Posterior vena cava (tissue), 2 donors: ENCODE data around the gene FPR2. TPM values are rescaled to one million over a fixed set of nuclear protein-coding genes. Genes with fewer than 3 reads are reported as not detected.
A peak's percentile ranks its signal among the peaks of the same experiment; 100 is the strongest.

Experiments
- DNase-seq: peaks from one replicate; pipeline ENCODE4 v3.0.0-alpha.2; 2020; ENCODE audit warnings: low spot score
- intact Hi-C, 2 donors: fragments of 100-400 bp; cut with DNase I; formaldehyde crosslinking; loops; one replicate each; pipeline versions ENCODE4 v1.14.1 to v1.14.2; 2022 to 2023
- long read RNA-seq, 2 donors: library from polyadenylated mRNA; unstranded; transcript quantifications; one replicate each; pipeline ENCODE4 v2.0.0, GENCODE V29; 2020 to 2021
- total RNA-seq, 2 donors: library from RNA; stranded (reverse); fragmentation: NEBNext Ultra II Directional; extraction: Animal tissue kit (Norgen Biotek cat#: 25700); gene quantifications; one replicate each; pipeline ENCODE4 v1.2.1, GENCODE V29; 2021
- donor health status: DM: yes; HTN: yes; CAD: no.
- donor health status: DM: yes; HTN: yes; CAD: no.

Gene FPR2, protein sequence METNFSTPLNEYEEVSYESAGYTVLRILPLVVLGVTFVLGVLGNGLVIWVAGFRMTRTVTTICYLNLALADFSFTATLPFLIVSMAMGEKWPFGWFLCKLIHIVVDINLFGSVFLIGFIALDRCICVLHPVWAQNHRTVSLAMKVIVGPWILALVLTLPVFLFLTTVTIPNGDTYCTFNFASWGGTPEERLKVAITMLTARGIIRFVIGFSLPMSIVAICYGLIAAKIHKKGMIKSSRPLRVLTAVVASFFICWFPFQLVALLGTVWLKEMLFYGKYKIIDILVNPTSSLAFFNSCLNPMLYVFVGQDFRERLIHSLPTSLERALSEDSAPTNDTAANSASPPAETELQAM
- 1 to 10 TPM; 1.7 to 6.9 TPM for total RNA-seq
- long read RNA-seq, donor 1, partial matches to known transcripts = 0 of 2 reads
- long read RNA-seq, donor 1, other reads (novel, unspliced or antisense) = 0 of 2 reads
- long read RNA-seq, donor 2, partial matches to known transcripts = 0 of 2 reads
- long read RNA-seq, donor 2, other reads (novel, unspliced or antisense) = 0 of 2 reads

DNA sequence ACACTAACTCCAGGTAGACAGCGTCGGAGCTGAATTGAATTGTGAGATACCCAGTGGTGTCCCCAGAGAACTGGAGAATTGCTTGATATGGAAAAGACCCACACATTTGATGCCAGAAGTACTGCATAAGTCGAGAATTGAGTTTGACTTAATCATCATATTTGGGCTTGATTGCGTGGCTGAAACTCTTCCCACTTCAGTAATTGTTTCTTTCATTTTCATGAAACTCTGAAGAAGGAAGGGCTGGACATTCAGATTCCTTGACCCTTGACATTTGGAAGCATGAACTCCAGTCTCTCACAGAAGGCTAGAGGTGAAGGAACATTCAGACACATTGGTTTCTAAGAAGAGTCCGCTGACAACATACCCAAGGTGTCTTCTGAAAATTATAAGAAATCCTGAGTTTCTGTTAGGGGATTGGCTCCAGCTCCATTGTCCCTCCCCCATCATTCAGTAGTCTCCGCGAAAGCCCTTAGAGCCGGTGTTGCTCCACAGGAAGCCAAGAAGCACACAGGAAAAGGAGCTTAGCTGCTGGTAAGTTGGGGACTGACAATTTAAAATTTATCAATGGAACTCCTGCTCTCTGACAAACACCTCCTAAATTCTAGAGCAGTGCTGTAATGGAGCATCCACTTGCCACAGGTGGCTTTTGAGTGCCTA is at the start of gene FPR2:
FPR2 (plus strand) TSS at position 484 of the 660 bp plus-strand sequence. CDS start 7,479 bp downstream, outside the sequence.
- no peak for DNase-seq
- intact Hi-C loops = loop anchor here in 1 of 2 donors (1.0 kb wide), 1 partner anchor 45 kb away; no protein-coding TSS in a partner anchor

GRCh38 chr19:51711702-51712101 is 49.3 kb upstream of the FPR2 start:
- no peak for DNase-seq
- intact Hi-C loops = no loop called here

DNA sequence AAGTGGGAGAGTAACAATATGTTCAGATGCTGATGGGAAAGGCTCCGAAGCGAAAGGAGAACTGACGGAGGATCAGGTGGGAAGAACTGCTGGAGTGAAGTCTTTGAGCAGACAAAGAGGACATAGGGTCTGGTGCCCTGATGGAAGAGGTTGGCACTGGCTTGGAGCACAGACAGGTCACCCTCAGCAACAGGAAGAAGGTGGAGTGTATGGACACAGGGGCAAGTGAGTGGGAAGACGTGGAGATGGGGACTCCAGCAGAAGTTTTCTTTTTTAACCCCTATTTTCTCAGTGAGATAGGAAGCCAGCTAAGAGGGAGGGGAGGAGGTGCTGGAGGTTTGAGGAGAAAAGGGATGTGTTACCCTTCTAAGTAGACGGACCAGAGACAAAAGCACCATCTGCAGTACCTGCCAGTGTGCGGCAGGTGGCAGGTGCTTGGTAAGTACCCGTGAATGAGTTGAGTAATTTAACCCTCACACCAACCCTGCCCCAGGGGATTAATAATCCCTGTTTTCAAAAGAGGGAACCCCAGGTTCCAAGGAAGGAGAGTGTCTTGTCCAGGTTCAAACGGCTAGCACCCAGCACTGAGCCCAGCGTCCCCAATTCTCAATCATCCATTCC is 48.4 kb upstream of the FPR2 start:
- DNase-seq = no peak
- intact Hi-C loops = no loop called here

DNA sequence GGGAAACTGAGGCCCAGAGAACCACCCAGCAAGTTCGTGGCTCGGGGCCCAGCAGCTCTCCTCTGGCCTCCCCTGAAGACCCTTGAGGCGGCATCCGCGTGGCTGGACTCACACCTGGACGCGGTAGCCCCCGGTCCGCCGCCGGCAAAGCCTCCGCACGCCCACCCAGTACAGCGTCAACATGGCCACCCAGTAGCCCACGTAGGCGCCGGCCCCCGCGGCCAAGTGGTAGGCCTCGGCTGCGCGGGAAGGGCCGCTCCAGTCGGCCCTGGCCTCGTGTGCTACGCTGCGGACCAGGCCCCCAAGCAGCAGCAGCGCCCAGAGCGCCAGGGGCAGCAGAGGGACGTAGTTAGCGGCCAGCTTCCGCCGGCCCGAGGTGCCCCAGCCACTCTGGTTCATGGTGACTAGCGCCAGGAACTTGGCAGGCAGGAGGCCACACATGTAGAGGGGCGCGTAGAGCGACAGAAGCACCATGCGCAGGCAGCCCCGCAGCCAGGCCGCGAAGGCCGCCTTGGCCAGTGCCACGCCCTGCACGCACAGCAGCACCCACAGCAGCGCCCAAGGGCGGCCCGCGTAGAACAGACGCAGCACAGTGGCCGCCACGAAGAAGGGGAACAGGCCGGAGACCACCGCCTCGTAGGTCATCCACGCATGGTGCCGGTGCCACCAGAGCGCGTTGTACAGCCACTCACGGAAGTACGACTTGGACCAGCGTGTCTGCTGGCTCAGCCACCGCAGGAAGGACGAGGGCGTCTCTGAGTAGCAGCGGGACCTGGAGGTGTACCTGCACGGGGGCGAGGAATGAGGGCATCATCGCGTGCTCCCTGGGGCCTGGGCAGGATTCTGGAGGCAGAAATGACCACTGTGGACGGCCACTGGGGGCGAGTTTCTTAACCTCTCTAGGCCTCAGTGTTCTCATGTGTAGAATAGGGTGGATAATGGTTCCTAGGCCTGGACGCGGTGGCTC is 47.4 kb upstream of the FPR2 start:
- intact Hi-C loops = no loop called here
- DNase-seq = no peak

DNA sequence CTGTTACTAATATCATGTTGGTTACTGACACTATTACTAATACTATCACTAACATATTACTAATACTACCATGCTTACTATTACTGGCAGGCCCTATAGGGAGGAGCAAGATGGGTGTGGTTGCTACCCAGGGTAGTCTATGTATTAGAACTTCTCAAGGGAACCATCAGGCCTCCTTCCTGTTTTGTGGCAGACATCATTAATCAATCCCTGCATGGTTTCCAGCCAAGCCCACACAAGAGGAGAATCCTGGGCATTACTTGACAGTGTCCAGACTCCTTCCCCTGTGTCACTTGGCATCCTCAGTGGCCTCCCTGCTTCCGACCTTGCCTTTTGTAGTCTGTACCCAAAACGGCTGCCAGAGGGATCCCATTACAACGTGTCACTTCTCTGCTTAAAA is 46.1 kb upstream of the FPR2 start:
- intact Hi-C loops = no loop called here
- DNase-seq = no peak

DNA sequence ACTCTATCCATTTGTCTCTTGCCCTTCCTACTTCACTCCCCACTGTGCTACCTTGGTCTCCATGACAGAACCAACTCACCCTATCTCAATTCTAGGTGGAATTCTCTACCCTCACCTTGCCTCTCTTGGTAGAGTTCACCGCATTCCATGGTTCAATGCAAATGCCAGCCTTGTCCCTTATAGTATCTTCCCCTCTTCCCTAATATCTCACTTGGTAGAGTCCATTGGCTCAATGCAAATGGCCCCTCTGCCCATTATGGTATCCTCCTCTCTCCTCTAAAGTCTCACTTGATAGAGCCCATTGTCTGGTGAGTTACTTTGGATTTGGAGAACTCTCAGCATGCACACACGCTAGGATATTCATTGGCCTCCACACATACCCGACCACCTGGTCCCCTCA is 45.1 kb upstream of the FPR2 start:
- intact Hi-C loops = loop anchor here in 1 of 2 donors (1.0 kb wide), 1 partner anchor 44 kb away; no protein-coding TSS in a partner anchor
- DNase-seq = no peak

- no peak for DNase-seq
- intact Hi-C loops = loop anchor here in 1 of 2 donors (1.0 kb wide), 1 partner anchor 43 kb away; no protein-coding TSS in a partner anchor
These were observed 44.1 kb upstream of the FPR2 start for GRCh38 chr19:51716925-51717324.

DNA sequence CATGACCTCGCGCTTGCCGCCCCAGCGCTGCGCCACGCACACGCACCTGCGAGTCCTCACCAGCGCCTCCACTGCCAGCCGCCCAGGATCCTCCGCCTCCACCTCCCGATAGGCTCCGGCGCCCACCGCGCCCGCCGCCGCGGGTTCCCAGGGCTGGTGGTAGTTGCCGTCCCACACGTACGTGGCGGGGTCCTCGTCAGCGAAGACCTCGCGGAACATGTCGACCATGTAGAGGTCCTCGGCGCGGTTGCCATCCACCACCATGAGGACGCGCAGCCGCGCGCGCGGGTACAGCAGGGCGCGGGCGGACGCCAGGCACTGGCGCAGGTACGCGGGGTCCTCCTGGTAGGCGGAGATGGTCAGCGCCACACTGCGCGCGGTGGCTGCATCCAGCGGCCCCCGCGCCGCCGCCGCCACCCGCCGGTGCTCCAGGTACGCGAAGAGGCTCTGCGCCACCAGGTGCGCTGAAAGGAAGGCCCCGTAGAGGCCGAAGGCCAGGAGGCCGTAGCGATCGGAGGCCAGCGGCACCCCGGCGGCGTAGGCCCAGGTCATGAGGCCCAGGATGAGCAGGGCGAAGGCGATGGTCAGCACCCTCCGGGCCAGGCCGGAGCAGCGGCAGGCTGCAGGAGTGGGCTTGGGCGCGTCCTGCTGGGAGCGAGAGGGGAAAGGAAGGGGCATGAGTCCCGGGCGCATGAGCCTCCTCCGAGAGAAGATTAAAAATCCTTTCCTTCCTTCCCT is 41.6 kb upstream of the FPR2 start:
- intact Hi-C loops = no loop called here
- no peak for DNase-seq

- intact Hi-C loops = no loop called here
- DNase-seq = no peak
These were observed 39.1 kb upstream of the FPR2 start for GRCh38 chr19:51721905-51722304.

- DNase-seq = no peak
- intact Hi-C loops = no loop called here
These were observed 38.5 kb upstream of the FPR2 start for GRCh38 chr19:51722492-51722891.

DNA sequence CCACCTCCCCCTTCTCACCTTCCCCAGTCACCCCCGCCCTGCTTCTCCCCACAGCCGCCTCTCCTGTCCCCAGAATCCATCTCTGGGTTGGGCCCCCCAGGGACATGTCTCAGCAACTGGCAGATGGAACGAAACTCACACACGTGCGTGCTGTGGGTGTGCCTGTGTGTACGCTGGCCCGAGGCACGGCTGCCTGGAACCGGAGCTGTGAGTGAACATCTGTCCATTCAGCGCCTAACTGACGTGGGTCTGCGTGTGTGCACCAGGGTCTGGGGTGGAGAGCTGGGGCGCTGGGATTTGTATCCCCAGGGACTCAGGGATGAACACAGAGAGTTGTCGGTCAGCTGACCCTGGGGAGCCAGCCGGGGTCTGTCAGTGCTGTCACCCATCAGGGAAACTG is 36.4 kb upstream of the FPR2 start:
- DNase-seq = peak; percentile 85
- intact Hi-C loops = no loop called here

- intact Hi-C loops = no loop called here
- peak; percentile 86 for DNase-seq
These were observed 34.9 kb upstream of the FPR2 start for GRCh38 chr19:51726049-51726448.

- intact Hi-C loops = no loop called here
- DNase-seq = no peak
These were observed 33.6 kb upstream of the FPR2 start for GRCh38 chr19:51727349-51727880.

- no peak for DNase-seq
These were observed 31.2 kb upstream of the FPR2 start for GRCh38 chr19:51729781-51730180.

DNA sequence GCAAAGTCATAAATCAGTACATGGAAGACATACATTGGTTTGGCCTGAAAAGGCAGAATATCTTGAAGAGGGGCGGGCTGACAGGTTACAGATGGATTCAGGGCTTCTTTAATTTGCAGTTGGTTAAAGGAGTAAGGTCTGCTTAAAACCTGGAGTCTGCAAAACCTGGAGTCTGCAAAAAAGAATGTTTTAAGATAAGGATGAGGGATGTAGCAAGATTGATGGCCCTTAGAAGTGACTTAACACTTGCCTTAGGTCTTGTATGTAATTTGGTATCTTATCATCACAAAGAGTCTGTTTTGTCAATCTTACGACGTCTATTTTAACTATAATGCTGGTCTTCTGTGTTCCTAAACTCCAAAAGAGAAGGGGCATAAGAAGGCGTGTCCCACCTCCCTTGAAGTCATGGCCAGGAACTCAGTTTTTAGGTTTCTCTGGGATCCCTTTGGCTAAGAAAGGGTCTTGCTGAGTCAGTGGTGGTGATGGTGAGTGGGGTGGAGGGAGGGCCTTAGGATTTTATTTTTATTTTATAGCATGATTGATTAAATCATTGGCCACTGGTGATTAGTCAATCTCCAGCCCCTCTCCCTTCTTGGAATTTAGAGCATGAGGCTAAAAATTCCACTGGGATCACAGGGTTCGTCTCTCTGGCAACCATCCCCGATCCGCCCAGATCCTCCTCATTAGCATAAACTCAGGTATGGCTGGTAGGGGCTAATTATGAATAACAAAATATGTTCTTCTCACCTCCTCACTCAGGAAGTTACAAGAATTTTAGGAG is 27.0 kb upstream of the FPR2 start:
- intact Hi-C loops = no loop called here
- DNase-seq = no peak

More at GRCh38 chr19:51729781-51730180, 31.2 kb upstream of the FPR2 start:
- intact Hi-C loops = no loop called here

DNA sequence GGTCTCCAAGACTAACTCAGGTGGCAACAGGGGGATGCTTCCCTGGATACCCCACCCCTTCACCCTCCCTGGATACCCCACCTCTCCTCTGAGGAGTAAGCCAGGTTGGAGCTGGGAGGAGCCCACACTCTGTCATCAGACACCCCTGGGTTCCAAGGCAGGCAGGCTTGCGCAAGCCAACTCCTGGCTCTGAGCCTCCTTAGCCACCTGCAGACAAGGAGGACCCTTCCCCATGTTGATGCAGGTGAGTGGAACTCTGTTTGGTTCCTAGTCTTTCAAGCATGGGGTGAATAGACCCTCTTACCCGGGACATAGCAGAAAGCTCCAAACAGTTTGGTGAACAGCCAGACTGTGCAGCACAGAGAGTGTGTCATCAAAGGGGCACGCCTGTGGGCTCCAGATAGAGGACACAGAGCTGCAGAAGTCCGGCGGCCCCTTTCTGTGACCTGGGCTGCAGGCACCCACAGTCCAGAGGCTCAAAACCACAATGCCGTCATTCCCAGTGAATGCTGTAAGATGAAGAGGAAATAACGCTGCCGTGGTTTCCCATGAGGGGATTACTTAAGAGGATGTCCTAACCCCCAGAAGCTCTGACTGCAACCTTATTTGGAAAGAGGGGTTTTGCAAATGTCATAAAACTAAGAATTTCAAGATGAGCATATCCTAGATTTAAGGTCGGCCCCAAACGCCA is 25.1 kb upstream of the FPR2 start:
- peak; percentile 92 for DNase-seq
- intact Hi-C loops = no loop called here

GRCh38 chr19:51737389-51737788 is 23.6 kb upstream of the FPR2 start:
- DNase-seq = no peak
- intact Hi-C loops = no loop called here
